HG02588 (cell line): ENCODE data around the gene EGR4.
A peak's percentile ranks its signal among the peaks of the same experiment; 100 is the strongest.

Experiments used
- ATAC-seq: cut with Tn5 transposase; IDR thresholded peaks from one replicate; pipeline ENCODE4 v1.9.1; 2021; ENCODE audit warnings: mild to moderate bottlenecking, moderate library complexity; ENCODE audit not compliant: unreplicated experiment

Gene EGR4

DNA sequence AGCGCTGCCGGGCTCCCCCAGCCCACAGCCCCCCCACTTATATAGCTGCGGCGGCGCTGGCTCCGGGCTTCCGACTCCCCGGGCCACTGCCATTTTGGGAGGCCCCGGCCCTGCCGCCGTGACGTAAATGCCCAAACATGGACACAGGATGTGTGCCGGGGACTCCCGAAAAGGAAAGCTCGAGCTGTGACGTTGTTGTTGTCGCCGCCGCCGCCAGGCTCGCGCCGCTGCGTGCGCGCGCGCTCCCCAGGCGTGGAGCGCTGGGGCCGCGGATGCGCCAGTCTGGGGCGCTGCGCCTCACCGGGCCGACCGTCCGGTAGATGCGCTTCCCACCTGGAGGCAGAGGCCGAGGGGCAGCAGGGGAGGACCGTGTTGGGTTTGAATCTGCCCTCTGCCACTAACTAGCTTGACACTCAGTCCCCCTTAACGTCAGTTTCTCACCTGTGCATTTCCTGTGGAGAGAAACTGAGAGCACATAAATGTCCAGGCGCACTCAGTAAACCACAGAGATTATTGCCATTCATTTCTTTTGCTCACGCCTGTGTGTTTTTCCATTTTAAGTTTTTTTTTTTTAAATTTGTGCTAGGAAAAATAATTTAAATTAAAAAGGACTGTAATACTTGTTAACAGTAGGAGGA lies at the start of gene EGR4:
Gene EGR4 (minus strand): TSS at position 15 of the 638 bp plus-strand sequence. CDS start 231 bp downstream, outside the sequence.
- peak; percentile 91 for ATAC-seq

DNA sequence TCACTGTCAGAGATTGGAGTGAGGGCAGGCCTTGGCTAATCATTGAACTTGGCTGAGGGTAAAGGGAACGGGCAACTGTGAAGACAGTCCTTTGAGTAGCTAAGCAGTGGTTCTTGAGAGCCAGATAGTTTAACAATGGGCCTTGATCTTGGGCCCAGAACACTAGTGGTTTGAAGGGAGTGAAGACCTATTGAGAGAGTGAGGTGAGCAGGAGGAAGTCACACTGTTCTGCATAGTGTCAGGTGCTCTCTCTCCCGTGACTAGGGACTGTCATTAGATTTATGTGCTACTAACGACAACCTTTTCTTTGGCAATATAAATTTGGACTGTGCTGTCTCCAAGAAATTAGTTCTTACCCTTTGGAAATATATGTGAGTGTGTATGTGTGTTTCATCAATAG lies 47.7 kb upstream of the EGR4 start:
- ATAC-seq: no peak

DNA sequence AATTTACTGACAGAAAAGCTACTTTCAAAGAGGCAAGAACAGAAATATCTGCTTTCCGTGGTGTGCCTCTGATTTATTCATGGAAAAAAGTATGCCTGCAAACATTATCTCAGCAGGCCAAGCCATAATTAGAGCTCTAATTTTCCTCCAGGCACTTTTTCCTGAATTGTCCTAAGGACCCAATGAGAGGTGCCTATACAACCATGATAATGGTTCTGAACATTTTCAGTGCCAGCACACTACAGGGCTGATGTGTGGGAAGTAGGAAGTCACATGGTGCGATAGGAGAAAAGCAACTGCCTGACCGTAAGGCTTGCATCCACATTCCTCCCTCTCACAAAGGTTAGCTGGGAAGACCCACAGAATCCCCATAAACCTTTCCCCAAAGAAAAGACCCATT lies 45.9 kb upstream of the EGR4 start:
- ATAC-seq: no peak

DNA sequence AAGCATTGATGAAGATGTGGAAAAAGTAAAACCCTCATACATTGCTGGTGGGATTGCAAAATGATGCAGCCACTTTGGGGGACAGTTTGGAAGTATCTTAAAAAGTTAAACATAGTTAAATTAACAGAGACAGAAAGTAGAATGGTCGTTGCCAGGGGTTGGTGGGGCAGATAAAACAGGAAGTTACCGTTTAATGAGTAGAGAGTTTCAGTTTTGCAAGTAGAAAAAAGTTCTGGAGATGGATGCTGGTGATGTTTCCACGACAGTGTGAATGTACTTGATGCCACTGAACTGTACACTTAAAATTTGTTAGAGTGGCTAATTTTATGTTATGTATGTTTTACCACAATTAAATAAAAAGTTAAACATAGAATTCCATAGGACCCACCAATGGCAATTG lies 44.5 kb upstream of the EGR4 start:
- no peak for ATAC-seq

DNA sequence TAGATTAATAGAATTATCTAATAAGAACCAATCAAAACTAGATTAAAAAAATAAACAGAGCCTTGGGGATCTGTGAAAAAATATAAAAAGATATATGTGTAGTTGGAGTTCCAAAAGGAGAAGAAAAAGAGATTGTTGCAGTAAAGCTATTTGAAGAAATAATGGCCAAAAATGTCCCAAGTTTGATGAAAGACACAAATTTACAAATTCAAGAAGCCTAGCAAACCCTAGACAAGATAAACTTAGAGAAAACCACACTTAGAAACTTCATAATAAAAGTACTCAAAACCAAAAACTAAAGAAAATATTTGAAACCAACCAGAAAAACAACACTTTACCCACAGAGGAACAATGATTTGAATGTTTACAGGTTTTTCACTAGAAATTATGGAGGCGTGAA lies 41.3 kb upstream of the EGR4 start:
- ATAC-seq: no peak

DNA sequence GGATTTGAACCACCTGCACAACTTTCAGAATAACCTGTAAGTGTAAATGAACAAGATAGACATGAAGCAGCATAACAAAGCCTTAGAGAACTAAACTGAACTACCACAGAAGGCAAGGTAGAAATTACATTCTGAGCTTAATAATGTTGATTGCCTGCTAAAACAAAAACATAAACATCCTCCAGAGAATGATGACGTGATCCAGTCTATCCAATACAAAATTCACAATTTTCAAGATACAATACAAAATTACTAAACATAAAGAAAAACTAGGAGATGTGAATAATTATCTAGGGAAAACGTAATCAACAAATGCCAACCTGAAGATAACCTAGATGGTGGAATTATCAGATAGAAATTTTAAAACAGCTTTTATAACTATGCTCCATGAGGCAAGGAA lies 40.7 kb upstream of the EGR4 start:
- no peak for ATAC-seq

DNA sequence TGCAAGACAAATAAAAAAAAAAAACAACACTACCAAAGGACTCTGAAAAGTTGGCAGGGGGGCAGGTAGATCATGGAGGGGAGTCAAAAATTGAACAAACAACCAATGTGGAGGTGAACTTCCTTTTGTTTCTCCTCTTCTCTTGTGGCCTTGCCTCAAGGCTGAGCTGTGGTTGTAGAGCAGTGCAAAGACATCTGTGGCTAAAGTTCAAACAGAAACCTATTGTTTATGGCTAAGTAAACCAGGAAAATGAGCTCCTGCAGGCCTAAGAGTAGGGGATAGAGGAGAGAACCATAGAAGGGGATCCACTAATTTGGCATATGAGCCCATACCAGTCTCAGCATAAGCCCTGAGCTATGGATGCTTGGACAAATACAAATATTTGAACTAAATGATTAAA lies 40.2 kb upstream of the EGR4 start:
- no peak for ATAC-seq

DNA sequence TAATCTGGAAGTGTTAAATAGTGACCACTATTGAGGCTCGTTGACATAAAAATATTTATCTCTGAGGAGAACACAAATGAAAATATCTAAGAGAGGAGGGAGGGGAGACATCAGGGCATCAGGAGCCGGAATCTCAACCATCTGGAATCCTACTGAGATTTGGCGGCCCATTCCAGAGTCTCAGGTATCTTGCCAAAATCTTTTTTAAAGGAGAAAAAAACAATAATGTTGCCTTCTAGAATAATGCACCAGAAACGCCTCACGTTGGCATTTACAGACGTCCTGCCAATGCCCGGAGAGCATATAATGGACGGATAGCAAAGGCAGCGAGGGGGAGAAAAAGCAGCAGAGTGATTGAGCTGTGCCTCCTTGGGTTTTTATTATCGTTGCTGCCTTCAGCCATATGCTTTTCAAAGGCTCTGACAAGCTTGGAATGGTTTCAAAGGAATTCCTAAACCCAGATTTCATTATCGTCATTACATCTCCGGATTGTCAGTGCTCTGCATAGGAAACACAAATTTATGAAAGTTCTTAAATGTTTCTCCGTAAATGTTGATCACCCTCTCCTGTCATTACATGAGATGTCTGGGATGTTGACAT lies 30.9 kb upstream of the EGR4 start:
- ATAC-seq: no peak

DNA sequence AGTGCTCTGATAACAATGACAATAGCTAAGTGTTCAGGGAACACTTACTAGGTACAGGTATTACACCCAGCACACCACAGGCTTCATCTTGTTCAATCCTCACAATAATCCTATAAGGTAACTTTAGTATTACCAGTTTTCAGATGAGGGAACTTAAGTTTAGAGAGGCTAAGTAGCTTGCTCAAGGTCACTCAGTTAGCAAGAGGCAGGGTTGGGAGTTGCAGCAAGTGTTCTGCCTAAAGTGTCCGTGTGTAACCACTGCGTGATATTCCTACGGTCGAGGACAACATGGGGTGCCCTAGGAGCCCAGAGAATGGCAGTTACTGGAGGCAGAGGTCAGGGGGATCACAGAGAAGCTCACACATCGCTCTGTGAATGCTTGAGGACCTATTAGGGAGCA lies 30.2 kb upstream of the EGR4 start:
- no peak for ATAC-seq

DNA sequence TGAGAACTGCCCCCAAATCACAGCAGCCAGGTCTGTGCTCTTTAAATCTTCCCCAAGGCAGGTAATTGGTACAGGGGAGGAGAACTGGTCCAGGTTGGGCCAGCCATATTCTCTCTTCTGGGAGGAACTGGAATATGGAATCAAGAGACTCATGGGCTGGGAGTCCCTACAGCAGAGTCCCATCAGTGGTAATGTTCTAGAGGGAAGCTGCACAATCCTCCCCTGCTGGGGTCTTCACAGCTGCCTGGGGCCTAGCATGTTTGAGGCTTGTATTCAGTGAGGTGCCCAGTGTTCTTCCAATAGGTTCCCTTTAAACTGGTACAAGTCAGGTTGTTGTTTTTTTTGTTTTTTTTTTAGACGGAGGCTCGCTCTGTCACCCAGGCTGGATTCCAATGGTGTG lies 21.1 kb upstream of the EGR4 start:
- ATAC-seq: no peak

DNA sequence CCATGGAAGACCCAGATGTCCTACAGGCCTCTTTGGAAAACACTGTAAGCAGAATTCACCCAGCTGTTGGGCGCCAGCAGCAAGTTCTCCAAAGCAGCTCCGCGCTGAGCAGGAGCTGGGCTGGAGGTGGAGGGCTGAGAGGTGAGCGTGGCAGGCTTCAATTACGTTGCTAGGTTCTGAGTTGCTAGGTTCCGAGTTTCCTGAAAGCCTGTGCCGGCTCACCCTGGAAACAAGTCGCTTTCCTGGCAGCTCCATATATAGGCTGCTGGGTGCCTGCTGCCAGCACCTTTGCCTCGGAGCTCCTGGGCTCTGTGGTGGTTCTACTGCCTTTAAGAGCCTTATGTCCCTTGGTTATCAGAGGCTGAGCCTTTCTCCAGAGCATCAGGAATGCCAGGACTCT lies 14.4 kb upstream of the EGR4 start:
- no peak for ATAC-seq

DNA sequence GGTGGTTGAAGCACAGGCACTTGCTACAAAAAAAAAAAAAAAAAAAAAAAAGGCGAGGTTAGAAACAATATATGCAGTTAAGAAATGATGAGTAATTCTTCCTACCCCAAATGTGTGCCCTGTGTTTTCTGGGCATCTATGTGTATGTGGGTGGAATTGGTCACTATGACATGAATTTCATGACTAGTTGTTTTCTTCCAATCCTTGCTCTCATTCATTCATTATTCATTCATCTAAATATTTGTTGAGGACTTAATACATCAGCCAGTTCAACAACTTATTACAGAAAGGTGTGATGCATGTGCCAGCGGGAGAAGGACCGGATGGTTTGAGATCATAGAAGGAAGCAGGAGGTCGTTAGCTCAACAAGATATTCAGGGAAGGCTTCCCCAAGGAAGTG lies 8.3 kb upstream of the EGR4 start:
- no peak for ATAC-seq

DNA sequence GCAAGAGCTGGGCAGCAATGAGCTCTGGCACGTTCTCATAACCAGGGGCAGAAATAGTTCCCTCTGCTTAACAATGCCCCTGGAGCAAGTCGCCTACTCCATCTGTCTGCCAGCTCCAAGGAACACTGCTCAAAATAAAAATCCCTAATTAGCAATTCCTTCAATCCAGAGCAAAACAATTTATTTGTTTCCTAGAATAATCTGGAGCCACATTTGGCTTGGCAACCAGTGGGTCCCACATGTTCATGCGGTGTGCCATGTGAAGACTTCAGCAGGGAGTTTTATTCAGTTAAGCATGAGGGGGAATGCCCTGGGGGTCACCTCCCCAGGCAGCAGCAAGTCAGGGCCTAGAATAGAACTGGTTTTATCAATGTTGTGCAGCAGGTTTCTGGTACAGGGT lies 7.6 kb upstream of the EGR4 start:
- no peak for ATAC-seq

DNA sequence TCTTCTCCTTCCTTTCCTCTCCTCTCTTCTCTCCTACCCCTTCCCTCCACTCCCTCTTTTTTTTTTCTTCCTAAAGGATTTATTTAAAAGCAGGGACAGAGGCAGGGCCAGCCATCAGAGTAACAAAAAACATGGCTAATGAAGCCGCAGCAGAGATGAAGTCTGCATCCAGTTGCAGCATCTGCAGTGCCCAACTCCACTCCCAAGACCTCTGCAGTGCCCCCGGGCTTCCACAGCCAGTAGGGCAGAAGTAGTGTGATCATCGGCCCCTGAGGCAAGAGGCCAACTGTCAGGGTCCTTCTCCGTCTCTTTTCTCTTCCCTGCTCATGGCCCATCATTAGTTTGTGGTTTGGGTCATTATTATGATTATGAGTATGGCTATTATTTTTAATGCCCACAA lies 4.2 kb upstream of the EGR4 start:
- no peak for ATAC-seq

DNA sequence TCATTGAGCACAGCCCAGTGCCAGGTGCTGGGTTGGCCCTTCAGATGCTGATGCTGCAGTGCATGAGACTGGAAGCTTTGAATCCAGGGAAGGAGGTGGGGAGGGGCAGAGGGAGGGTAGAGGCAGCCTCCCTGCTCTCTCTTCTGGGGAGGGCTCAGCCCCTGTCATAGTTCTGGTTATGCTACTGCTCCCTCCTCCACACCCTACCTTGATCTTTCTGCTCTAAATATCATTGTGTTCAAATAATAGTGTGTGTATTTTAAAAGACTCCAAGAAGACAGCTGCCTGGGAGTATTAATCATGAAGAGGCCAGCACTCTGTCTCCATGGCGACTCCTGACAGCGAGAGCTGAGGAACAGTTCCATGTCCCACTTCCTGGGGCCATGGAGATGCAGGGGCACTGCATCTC lies 3.8 kb upstream of the EGR4 start:
- no peak for ATAC-seq

DNA sequence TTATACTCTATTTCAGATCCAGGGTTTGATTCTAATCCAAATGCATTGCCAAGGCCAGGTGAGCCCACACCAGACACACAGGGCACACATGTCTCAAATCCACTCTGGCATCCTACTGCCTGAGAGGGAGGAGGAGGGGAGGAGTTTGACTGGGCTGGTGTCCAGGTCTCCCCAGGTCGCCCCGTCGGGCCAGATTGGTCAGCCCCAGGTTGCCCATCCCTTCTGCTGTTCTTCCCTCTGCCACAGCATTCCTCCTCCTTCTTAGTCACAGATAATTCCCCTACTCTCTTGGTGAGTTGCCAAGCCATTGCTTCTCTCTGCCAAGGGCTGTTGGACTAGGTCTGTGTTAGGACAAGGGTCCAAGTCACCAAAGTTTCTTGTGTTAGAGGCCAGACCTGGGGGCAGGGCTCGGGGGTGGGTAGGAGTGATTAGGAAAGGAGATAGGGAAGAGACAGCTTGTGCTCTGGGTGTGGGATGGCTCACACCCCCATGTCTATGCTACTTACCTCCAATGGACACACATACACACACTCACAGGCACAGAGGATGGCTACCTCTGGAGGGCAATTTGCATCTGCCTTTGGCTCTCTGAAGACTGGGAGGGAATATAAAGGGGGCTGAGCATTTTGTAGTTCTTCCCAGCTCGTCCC lies 2.5 kb upstream of the EGR4 start:
- ATAC-seq: no peak

DNA sequence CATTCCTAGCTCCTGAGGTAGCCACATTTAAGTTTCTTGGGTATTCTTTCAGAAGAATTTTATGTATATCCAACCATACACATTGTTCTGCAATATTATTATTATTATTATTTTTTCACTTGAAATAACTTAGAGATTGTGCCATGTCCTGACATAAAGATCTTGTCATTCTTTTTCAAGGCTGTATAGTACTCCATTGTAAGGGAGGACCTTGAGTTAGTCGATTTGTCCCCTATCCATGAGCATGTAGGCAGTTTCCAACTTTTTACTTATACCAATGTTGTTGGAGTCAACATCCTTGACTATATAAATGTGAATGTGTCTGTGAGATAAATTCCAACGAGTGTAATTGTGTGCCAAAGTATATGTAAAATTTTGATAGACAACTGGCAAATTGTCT lies 891 bp upstream of the EGR4 start:
- no peak for ATAC-seq

DNA sequence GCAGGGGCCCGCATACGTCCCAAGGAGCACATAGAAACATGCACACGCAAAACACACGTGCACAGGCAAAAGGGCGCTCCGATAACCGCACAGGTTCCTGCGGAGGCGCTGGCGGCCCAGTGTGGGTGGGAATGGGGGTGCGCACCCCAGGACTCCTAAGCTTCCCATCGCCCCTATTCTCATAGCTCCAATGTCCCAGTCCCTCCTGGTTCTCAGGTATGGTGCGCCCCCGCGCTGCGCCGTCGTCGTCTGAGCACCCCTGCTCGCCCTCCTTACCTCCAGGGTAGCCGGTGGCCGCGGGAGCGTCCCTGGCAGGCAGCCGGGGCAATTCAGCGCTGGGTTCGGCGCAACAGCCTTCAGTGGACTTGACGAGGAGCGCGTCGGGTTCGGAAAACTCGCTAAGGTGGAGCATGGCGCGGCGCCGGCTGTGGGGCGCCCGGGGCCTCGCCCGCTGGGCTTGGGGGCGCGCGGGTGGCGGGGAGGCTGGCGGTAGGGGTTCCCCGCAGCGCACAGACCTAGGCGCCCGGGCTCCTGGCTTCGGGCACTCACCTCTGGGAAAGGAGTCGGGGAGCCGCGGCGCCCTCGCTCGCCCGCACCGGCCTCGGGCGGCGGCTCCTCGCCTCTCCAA lies 328 bp downstream of the EGR4 start:
- ATAC-seq: no peak

DNA sequence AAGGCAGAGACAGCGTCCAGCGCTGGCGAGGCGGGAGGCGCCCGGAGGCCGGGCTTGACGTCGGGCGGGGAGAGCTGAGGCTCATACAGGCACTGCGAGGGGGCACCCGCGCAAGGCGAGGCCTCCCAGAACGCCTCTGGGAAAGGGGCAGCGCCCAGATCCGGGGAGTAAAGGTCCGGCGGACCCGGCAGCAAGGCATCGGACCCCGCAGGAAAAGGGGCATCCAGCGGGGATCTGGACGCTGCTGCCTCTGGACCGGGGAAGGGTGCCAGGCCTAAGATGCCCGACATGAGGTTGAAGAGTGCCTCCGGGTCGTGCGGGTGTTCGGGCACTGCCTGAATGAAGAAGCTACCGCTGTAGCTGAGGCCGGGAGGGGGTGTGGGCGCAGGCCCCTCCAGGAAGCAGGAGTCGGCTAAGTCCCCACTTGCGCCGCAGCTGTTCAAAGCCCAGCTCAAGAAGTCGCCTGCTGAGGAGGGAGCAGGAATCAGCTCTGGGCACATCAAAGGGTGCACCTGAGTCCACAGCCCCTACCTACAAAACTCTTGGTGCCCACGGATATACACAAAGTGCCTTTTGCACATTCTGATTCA lies 937 bp downstream of the EGR4 start:
- ATAC-seq: no peak

DNA sequence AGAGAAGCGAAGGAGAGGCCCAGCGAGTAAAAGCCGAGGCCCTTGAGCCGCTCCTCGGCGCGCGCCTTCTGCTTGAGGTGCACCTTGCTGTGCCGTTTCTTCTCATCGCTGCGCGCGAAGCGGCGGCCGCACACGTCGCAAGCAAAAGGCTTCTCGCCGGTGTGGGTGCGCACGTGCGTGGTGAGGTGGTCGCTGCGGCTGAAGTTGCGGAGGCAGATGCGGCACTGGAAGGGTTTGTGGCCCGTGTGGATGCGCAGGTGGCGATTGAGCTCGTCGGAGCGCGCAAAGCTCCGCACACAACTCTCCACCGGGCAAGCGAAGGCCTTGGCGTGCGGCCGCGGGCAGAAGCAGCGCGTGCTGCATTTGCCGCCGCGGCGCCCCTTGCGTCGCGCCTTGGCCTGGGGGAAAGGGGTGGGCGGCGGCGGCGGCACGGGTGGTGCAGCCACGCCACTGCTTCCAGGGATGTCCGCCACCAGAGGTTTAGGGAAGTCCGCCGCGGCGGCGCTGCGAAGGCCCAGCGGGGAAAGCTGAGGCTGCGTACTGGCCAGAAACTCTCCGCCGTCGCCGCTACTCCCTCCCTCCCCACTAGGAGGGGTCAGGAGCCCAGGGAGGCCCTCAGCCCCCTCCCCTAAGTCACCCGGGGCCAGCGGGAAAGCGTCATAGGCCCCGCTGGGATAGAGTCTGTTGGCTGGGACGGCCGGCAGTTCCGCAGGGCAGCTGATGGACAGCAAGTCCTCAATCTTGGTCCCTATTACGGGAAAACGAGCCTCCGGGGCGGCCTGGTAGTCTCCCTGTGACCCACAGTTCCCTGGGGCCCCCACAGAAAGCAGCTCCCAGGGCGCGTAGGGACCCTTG lies 1.7 kb downstream of the EGR4 start:
- ATAC-seq: no peak

DNA sequence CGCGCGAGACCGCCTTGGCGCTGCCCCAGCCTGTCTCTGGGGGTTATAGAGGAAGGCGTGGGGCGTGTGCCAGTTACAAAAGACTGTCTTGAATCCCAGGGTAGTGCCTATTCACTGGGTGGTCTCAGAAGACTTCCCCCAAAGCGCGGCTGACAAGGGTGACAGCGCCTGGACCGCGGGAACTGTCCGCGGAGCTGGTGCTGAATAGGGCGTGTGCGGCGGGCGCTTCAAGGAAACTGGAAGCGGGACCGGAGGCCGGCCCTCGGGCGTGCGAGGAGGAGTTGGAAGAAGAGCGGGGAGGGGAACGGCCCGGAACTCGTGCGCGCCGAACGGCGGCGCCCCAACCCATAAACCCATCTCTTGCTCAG lies 2.3 kb downstream of the EGR4 start:
- no peak for ATAC-seq
